Eye (tissue), 1 donor: ENCODE measurements around the gene HAX1.
"Not testable (repeated sequence)": the region's sequence is repeated elsewhere in the genome, so short reads cannot be mapped to it uniquely, and the experiment has no call there.

Experiments used
- DNase-seq: peaks from one replicate; pipeline ENCODE4 v3.0.0-alpha.2; 2015

The HAX1 gene

DNA sequence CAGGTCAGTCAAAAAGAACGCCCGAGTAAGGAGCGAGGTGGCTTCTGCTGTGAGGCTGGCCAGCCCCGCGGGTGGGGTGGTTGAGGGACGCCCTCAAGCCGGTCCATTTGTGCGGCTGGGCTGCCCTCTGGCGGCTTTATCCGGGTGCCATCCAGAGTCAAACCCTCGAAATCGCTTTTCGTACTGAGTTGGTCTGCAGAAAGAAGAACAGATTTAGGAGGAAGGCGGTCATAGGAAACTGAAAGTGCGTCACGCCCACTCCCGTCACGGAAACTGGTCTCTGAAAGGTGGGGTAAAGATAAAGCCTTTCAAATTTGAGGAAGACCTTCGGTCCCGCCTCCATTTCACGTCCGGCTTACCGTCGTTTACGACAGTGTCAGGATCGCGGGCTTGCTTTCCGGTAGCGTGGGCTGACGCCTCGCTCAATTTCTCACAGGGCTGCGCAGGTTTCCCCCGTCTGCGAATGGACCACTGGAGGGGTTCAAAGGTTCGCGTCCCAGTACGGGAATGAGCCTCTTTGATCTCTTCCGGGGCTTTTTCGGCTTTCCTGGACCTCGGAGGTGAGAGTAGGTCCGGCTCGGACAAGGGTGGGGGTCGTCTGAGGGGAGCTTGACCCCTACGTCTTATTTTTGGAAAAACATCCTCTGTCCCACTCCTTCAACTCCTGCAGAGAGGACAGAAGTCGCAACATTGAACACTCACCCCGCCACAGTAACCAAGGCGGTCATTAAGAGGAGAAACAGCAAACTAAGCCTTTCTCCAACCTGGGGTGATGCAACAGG lies at the start of gene HAX1:
Gene HAX1 (plus strand): TSS at position 413 of the 782 bp plus-strand sequence. CDS start 95 bp downstream, at position 508.
- DNase-seq, result peak; percentile 98

DNA sequence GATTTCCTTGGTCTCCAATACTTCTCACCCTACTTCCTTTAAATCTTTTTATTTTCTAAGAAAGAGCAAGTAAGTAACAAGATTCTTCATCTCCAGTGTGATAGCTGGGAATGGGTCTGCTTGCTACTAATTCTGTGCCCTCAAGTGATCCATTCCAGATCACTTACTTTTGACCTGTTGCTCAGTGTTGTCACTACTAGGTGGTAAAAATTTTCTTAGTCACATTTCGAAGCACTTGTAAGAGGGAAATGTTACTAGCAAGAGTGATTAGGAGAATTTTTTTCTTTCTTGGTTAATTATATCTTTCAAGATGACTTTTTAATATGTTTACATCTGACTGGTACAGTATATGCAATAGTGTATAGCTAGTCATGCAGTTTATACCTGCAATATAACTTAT lies 49.5 kb upstream of the HAX1 start:
- DNase-seq, result no peak

DNA sequence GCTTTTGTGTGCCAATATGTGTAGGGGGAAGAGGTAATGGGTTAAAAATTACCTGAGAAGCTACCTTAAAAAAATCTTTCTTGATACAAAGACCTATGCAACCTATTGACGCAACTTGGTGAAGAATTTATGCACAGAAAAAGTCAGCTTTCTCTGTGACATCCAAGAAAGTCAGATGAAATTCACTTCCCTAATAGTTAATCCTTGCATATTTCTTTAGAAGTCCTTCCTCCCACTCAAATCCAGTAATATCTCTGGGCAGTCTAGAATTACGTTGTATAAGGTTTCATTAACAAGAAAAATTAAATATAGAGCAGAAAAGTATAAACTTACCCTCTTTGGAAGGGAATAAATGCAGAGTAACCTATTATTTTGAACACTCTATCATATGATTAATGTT lies 48.8 kb upstream of the HAX1 start:
- no peak for DNase-seq

DNA sequence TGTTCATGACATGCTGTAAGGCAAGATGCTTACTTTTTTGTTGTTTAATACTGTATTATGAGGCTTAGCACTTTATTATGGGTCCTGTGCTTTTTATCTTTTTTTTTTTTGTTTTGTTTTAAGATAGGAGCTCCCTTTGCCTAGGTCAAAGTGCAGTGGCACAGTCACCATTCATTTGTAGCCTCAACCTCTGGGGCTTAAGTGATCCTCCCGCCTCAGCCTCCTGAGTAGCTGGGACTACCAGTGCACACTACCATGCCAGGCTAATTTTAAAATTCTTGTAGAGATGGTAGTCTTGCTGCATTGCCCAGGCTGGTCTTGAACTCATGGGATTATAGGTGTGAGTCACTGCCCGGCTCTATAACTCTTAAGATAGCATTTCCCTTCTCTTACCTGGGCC lies 47.1 kb upstream of the HAX1 start:
- no peak for DNase-seq

DNA sequence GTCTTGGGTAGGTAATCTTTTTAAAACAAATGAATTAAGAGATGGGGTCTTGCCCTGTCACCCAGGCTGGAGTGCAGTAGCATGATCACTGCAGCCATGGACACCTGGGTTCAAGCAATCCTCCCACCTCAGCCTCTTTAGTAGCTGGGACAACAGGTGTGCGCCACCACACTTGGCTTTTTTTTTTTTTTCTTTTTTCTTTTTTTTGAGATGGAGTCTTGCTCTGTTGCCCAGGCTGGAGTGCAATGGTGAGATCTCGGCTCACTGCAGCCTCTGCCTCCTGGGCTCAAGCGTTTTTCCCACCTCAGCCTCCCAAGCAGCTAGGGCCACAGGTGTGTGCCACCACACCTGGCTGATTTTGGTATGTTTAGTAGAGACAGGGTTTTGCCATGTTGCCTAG lies 41.3 kb upstream of the HAX1 start:
- DNase-seq, result not testable (repeated sequence)

DNA sequence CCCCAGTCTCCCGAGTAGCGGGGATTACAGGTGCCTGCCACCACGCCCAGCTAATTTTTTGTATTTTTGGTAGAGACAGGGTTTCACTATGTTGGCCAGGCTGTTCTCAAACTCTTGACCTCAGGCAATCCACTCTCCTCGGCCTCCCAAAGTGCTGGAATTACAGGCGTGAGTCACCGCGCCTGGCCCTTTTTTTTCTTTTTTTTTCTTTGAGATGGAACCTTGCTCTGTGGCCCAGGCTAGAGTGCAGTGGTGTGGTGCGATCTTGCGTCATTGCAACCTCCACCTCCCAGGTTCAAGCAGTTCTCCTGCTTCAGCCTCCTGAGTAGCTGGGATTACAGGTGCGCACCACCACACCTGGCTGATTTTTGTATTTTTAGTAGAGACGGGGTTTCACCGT lies 39.3 kb upstream of the HAX1 start:
- DNase-seq, result not testable (repeated sequence)

DNA sequence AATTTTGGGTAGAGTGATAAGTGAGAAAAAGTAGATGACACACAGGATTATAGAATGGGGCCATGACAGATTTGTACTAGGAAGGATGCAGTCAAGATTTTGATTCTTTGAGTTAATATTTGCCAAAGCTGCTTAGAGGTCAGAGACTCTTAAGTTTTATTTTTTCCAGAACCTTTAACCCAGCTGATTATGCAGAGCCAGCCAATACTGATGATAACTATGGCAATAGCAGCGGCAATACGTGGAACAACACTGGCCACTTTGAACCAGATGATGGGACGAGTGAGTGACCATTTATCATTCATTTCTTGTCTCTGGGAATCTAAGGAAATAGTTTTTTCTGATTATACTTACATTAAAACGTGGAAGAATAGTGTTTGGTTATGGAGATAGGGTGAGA lies 35.6 kb upstream of the HAX1 start:
- DNase-seq, result no peak

DNA sequence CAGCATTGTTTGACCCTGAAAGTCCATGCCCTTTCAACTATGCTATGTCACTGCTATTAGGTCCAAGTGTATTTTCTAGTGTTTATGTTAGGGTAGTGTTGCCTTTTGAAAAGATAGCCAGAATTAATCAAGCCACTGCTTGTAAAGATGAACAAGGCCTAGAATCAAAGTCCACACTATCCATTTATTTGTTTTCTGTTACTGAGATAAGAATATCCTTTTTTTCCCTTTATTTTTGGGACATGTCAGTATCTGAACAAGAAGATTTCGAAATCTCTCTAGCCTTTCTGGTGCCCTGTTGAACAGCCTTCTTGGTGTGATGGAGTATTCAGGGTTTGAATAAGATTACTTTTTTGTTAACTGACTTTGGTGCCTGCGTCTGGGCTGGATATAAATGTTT lies 35.0 kb upstream of the HAX1 start:
- DNase-seq, result no peak

DNA sequence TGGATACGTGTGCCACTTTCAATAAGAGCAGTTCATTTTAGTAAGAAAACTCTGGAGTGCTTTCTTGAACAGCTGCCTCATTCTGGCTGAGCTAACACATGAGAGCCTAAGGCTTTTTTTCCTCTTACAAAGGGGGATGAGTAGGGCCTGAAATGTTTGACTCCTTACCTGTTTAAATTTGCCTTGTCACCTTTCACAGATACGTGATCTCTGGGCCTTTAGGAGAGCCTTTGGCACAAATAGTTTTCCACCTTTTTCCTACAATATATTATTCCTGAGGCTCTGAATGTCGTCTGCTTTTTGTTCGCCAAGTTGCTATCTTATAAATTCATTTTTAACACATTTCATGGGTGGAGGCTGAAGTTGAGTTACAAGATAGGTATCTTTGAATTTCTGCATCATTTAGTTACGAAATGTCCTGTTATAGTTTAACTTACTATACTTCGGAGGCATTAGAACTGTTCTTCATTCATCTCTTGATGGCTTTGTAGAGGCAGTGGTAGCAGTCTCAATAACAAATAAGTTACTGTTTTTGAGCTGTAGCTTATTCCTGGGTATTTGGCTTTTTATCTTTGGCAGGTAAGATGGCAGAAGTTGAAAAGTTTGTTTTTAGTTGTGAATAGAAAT lies 34.4 kb upstream of the HAX1 start:
- no peak for DNase-seq

DNA sequence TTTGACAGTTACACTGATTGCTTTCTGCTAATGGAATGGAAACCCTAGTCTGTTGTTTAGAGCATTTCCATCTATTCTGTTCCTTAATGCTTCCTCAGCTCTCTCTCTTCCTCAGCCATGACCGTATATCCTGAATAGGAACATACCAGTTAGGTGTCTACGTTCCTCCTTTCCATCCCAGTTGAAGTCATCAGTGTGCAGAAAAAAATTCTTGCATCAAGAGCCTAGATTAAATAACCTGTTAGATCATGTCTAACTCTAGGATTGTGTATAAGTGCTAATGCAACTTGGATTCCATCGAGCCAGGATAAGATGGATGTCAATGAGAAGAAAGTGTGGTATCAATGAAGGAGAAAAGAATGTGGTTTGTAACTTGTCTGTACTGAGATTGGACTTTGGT lies 32.9 kb upstream of the HAX1 start:
- no peak for DNase-seq

DNA sequence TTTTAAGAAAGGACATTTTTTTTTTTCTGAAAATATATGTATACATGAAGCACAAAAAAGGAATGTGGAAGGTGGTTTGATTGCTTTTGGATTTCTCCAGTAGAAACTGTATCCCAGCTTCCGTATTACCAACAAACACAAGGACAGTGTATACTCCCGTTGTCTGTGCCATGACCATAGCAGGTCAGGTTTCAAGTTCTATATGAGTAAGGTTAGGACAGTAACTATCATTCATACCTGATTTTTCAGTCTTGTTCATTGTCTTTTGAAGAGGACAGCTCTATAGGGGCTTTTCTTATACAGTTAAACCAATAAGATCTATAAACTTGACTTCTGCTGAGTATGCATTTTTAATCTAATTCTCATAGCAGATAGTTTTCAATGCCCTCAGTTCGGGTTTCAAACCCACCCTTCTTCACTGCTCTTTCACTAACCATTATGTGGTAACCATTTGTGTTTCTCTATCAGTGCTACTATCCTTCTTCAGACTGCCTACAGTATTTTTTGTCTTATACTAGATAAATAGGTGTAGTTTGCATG lies 32.1 kb upstream of the HAX1 start:
- DNase-seq, result no peak

DNA sequence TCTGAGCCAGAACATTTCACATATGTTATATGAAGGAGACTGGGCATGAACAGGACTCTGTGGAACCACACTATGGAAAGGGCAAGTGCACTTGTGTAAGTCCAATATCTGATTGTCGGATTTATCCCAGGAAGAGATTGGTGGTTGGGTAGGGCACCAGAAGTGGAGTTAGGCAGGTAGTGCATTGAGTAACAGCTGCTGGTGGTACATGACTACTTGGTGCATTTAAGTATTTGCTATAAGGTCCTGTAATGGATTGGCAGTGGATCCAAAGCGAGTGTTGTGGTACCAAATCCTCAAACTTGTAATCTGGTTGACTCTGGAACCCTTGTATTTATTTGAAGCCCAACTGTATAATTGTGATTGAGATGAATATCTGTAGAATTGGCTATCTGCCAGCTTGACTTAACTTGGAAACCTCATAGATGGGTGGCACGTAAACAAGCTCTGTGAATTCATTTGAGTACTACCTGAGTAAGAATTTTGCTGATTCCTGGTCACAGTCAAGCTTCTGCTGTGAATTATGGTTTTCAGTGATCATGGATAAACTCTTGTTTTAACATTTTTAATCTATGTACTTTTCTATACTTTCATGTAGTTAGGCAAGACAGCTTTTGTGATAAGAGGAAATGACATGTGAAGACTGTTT lies 30.6 kb upstream of the HAX1 start:
- no peak for DNase-seq

DNA sequence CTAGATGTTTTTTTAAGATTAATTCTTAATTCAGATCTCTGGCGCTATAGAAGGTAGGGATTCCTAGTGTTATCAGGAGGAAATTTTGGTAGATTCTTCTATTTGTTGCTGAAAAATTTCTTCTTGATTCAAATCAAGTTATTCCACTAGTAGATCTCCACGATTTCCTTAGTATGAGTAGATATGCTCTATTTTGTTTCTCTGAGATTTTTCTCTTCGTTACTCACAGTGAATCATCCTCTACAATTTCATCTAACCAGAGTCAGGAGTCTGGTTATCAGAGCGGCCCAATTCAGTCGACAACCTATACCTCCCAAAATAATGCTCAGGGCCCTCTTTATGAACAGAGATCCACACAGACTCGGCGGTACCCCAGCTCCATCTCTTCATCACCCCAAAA lies 18.8 kb upstream of the HAX1 start:
- DNase-seq, result no peak

DNA sequence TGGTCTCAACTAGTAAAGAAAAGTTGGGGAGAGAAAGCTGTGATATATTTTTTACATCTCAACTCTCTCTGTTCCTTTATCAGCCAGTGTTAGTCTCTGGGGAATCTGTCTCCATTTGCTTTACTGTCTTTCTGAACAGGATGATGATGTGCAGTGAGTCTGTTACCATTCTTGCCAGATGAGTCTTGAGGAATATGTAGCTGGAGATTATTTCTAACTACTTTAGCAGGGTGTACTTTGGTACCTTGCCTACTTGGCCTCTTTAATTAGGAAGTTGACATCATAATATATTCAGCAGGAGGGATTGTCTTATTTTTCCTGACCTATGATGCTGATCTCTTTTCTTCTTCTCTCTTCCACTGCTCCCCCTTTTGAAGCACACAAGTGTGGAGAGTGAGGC lies 15.7 kb upstream of the HAX1 start:
- DNase-seq, result no peak

DNA sequence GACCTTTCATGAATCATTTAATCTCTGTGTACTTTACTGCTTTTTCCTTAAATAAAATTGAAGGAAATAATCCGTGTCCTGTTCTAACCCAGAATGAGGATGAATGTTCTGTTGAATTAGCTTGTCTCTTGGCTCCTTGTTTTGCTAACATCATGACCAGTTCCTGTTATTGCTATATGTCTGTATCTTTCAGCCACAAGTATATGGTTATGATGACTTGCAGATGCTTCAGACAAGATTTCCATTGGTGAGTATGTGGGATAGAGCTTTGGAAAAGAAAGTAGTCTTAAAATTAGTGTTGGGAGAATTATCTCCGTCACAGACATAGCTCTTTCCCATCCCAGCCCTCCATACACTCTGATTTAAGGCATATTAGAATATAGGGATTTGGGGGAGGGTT lies 13.6 kb upstream of the HAX1 start:
- DNase-seq, result no peak

DNA sequence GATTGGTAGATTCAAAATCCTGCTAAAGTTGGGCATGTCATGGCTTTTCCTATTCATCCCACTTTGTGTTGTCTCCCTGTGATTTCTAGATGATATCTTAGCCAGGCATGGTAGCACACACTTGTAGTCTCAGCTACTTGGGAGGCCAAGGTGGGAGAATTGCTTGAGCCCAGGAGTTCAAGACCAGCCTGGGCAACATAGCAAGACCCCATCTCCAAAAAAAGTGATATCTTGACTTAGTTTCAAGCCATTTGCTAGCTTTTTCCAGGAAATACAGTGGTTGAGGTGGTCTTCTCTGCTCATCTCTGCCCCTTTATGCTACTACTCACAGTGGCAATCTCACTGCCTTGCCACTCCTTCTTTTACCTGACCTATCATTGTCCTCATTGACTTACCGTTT lies 12.3 kb upstream of the HAX1 start:
- no peak for DNase-seq

DNA sequence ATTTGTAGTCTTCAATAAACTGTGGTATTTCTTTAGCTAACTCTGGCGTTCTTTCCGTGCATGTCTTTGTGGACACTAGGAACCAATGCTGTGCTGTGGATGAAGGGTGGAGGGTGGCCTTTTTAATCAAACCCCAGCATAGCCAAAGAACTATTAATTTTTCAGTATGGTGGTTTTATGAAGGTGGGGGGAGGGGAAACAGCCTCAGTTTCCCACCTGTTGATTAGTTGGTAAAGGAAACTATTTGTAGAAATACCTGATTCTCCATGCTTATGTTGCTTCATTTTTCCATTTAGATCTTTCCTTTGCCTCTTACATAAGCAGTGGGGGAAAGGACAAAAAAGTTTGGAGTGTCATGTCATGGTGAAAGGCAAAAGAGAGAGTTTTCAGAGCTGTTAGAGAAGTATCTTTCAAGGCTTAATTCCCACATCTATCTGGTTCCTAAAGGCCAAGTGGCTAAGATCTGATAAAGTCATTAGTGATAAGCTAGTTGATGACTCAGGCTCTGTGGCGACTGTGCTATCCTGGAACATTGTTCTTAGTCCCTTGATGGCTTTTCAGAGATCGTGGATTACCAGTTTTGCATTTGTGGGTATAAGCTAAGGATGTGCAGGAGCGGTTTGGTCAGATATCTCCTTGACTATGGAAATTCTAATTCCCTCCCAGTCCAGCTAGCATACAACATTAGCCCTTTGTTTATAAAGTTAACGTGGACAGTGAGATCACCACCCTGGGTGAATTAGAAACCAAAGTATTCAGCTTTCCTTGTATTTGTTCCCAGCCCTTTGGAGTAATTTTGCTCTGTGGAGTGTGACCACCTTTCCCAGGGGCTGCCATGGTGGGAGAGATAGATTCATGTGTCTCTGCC lies 8.7 kb upstream of the HAX1 start:
- DNase-seq, result no peak

DNA sequence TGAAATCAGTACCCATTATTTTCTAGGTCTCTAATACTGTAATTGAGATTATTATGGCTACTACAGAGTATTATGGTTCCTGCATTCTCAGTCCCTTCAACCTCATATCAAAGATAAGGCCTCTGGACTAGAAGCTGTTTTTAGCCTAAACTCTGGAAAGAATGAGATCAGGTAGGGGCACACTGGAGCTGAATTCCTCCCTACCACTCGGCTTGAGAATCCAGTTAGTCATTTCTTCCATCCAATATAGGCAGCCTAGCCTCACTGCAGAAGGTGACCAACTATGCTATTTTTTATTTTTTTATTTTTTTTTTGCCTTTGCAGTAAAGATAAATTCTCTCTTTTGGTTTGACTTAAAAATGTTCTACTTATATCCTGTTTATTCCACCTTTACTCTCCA lies 8.0 kb upstream of the HAX1 start:
- DNase-seq, result no peak

DNA sequence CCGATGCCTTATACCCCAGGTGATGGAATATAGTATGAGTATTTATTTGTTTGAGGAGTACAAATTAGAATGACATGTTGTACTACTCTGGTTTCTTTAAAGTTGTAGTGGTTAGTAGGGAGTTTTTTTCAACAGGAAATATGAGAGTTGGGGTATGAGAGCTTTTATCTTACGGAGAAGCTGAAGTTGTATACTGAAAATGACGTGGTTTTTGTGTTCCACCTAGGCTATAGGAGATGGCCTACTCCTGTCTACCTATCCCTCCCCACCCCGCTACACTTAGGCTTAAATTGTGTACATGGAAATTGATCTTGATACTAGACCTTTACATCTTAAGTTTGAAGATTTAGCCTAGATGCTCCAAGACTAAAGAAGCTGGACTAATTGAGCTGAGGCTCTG lies 6.8 kb upstream of the HAX1 start:
- DNase-seq, result no peak

DNA sequence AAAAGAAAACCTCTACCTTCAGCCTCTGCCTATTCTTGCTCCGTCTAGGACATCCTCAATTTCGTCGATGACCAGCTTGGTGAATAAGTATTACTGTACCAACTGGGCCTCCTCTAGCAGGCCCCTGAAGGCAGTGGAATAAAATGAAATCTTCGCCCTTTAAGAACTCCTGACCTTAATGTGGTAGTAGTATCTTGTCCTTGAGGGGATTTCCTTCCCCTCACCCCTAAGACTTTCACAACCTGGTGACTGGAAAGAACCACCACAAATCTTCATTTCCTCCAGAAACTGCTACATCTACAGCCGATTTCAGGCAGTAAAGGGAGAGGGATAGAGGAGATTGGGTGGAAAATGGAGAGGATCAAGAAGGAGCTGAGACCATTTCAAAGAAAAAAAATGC lies 1.6 kb upstream of the HAX1 start:
- DNase-seq, result no peak

DNA sequence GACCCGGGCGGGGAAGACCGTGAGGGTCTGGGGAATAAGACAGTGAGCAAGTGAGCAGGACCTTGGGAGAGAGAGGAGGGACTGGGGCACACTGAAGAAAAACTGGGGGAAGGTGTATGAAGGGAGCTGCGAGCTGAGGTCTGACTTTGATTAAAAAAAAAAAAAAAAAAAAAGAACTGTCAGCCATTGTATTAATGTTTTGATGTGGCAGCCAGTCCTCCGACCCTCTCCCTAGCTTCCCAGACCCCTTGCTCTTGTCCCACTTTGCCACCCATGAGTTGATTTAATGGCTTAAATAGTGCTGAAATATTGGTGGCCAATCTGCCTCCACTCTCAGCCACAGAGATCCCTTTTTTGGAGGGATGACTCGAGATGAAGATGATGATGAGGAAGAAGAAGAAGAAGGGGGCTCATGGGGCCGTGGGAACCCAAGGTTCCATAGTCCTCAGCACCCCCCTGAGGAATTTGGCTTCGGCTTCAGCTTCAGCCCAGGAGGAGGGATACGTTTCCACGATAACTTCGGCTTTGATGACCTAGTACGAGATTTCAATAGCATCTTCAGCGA lies 652 bp downstream of the HAX1 start:
- no peak for DNase-seq

DNA sequence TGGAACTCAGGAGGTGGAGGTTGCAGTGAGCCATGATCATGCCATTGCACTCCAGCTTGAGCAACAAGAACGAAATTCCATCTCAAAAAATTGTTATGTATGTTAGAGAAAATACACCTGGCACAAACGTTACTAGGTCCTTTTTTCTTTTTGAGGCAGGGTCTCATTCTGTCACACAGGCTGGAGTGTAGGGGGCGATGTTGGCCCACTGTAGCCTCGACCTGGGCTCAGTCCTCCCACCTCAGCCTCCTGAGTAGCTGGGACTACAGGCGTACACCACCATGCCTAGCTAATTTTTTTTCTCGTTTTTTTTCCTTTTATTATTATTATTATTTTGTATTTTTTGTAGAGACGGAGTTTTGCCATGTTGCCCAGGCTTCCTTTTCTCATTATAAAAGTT lies 4.4 kb downstream of the HAX1 start:
- DNase-seq, result no peak

DNA sequence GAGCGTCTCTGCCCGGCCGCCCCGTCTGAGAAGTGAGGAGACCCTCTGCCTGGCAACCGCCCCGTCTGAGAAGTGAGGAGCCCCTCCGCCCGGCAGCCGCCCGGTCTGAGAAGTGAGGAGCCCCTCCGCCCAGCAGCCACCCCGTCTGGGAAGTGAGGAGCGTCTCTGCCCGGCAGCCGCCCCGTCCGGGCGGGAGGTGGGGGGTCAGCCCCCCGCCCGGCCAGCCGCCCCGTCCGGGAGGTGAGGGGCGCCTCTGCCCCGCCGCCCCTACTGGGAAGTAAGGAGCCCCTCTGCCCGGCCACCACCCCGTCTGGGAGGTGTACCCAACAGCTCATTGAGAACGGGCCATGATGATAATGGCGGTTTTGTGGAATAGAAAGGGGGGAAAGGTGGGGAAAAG lies 15.2 kb downstream of the HAX1 start:
- not testable (repeated sequence) for DNase-seq
